WTC11 (cell line): ENCODE measurements around the gene DUSP6. TPM values are rescaled to one million over a fixed set of nuclear protein-coding genes. Genes with fewer than 3 reads are reported as not detected.
A peak's percentile ranks its signal among the peaks of the same experiment; 100 is the strongest.

Experiments
- ATAC-seq: fragments of 200-7000 bp; cut with Tn5 transposase; 2 replicates; pipeline ENCODE4 v1.10.0; 2021; ENCODE audit warnings: mild to moderate bottlenecking, moderate library complexity
- CTCF ChIA-PET: fragments of 300-600 bp; sonication (Branson Sonifier 250); formaldehyde crosslinking; loops from one replicate; lab custom pipeline; 2021; ENCODE audit warnings: antibody characterized with exemption; lab: Charles Lee
- POLR2A ChIA-PET: fragments of 350-600 bp; sonication (Branson Sonifier 250); formaldehyde crosslinking; loops from one replicate; lab custom pipeline; 2021; ENCODE audit warnings: antibody characterized with exemption; lab: Charles Lee
- DNase-seq: peaks from one replicate; pipeline ENCODE4 v3.0.0; 2021; ENCODE audit warnings: low spot score
- H3K27ac Mint-ChIP-seq: 2 replicates; pipeline ENCODE4 v1.8.0; 2021; ENCODE audit warnings: mixed read lengths
- H3K27me3 Mint-ChIP-seq: 2 replicates; pipeline ENCODE4 v1.8.0; 2021; ENCODE audit warnings: low read depth, mild to moderate bottlenecking, moderate library complexity, mixed read lengths
- H3K36me3 Mint-ChIP-seq: 2 replicates; pipeline ENCODE4 v1.8.0; 2021; ENCODE audit warnings: mixed read lengths
- H3K4me1 Mint-ChIP-seq: 2 replicates; pipeline ENCODE4 v1.8.0; 2022; ENCODE audit warnings: mixed read lengths
- H3K4me3 Mint-ChIP-seq: 2 replicates; pipeline ENCODE4 v1.8.0; 2021; ENCODE audit warnings: mild to moderate bottlenecking, moderate library complexity, mixed read lengths
- H3K9me3 Mint-ChIP-seq: 2 replicates; pipeline ENCODE4 v1.8.0; 2021; ENCODE audit warnings: mixed read lengths
- CBFB ChIP-seq: sonication (generic); formaldehyde crosslinking; IDR thresholded peaks from 2 replicates; pipeline ENCODE4 v1.8.1; 2022; ENCODE audit warnings: mild to moderate bottlenecking, low read depth, missing genetic modification reagents
- FOXK1 ChIP-seq: sonication (generic); formaldehyde crosslinking; IDR thresholded peaks from 2 replicates; pipeline ENCODE4 v1.8.0; 2022; ENCODE audit warnings: mild to moderate bottlenecking, moderate library complexity, missing genetic modification reagents
- GRHL2 ChIP-seq: fragments of 250-450 bp; sonication (Bioruptor Pico); IDR thresholded peaks from 2 replicates; pipeline ENCODE4 v1.8.0; 2022; ENCODE audit warnings: mild to moderate bottlenecking, moderate library complexity; ENCODE audit not compliant: insufficient replicate concordance, severe bottlenecking
- NFATC4 ChIP-seq: fragments of 250-450 bp; sonication (Bioruptor Pico); IDR thresholded peaks from 2 replicates; pipeline ENCODE4 v1.9.0; 2021; ENCODE audit warnings: mild to moderate bottlenecking
- NFYB ChIP-seq: sonication (generic); formaldehyde crosslinking; conservative IDR thresholded peaks from 2 replicates; pipeline ENCODE4 v1.8.0; 2022; ENCODE audit warnings: low read depth, missing genetic modification reagents
- PRRX2 ChIP-seq: fragments of 250-450 bp; sonication (Bioruptor Pico); IDR thresholded peaks from 2 replicates; pipeline ENCODE4 v1.8.0; 2021; ENCODE audit warnings: mild to moderate bottlenecking
- TCF7 ChIP-seq: sonication (generic); formaldehyde crosslinking; IDR thresholded peaks from 2 replicates; pipeline ENCODE4 v1.8.0; 2022; ENCODE audit warnings: mild to moderate bottlenecking, low read depth, missing genetic modification reagents, moderate library complexity
- TP53 ChIP-seq: sonication (generic); formaldehyde crosslinking; IDR thresholded peaks from 2 replicates; pipeline ENCODE4 v1.8.1; 2023; ENCODE audit warnings: mild to moderate bottlenecking, missing genetic modification reagents
- ZNF219 ChIP-seq: sonication (generic); formaldehyde crosslinking; IDR thresholded peaks from 2 replicates; pipeline ENCODE4 v1.8.0; 2023; ENCODE audit warnings: missing genetic modification reagents, mild to moderate bottlenecking, borderline replicate concordance
- ZNF232 ChIP-seq: sonication (generic); formaldehyde crosslinking; IDR thresholded peaks from 2 replicates; pipeline ENCODE4 v1.8.0; 2022; ENCODE audit warnings: mild to moderate bottlenecking, missing genetic modification reagents
- ZNF263 ChIP-seq: sonication (generic); formaldehyde crosslinking; IDR thresholded peaks from 2 replicates; pipeline ENCODE4 v1.8.1; 2022; ENCODE audit warnings: low read depth, mild to moderate bottlenecking, moderate library complexity, missing genetic modification reagents
- ZNF671 ChIP-seq: fragments of 250-450 bp; sonication (Bioruptor Pico); IDR thresholded peaks from 2 replicates; pipeline ENCODE4 v1.8.0; 2021; ENCODE audit warnings: mild to moderate bottlenecking
- total RNA-seq: library from RNA; stranded (reverse); gene quantifications from 3 replicates; pipeline ENCODE4 v1.2.3, GENCODE V29; 2021
- TF ChIP-seq, protein P1 (sequence below): sonication (generic); formaldehyde crosslinking; IDR thresholded peaks from 2 replicates; pipeline ENCODE4 v1.8.0; 2023; ENCODE audit warnings: mild to moderate bottlenecking, missing genetic modification reagents
- TF ChIP-seq, protein P2 (sequence below): sonication (generic); formaldehyde crosslinking; conservative IDR thresholded peaks from 2 replicates; pipeline ENCODE4 v1.8.1; 2023; ENCODE audit warnings: mild to moderate bottlenecking, low read depth, missing genetic modification reagents, moderate library complexity
- TF ChIP-seq, protein P3 (sequence below): sonication (generic); formaldehyde crosslinking; IDR thresholded peaks from 2 replicates; pipeline ENCODE4 v1.8.1; 2023; ENCODE audit warnings: mild to moderate bottlenecking, moderate library complexity, missing genetic modification reagents
- TF ChIP-seq, protein P4 (sequence below): sonication (generic); formaldehyde crosslinking; IDR thresholded peaks from 2 replicates; pipeline ENCODE4 v1.8.1; 2022; ENCODE audit warnings: missing genetic modification reagents, borderline replicate concordance
- TF ChIP-seq, protein P5 (sequence below): sonication (generic); formaldehyde crosslinking; IDR thresholded peaks from 2 replicates; pipeline ENCODE4 v1.8.1; 2023; ENCODE audit warnings: mild to moderate bottlenecking, missing genetic modification reagents, moderate library complexity
- TF ChIP-seq, protein P6 (sequence below): sonication (generic); formaldehyde crosslinking; IDR thresholded peaks from 2 replicates; pipeline ENCODE4 v1.8.1; 2022; ENCODE audit warnings: mild to moderate bottlenecking, missing genetic modification reagents, moderate library complexity, borderline replicate concordance
- TF ChIP-seq, protein P7 (sequence below): sonication (generic); formaldehyde crosslinking; IDR thresholded peaks from 2 replicates; pipeline ENCODE4 v1.8.1; 2022; ENCODE audit warnings: mild to moderate bottlenecking, moderate library complexity, missing genetic modification reagents

The DUSP6 gene
- total RNA-seq, 1 experiment from 2014 or later, result 245 TPM

DNA sequence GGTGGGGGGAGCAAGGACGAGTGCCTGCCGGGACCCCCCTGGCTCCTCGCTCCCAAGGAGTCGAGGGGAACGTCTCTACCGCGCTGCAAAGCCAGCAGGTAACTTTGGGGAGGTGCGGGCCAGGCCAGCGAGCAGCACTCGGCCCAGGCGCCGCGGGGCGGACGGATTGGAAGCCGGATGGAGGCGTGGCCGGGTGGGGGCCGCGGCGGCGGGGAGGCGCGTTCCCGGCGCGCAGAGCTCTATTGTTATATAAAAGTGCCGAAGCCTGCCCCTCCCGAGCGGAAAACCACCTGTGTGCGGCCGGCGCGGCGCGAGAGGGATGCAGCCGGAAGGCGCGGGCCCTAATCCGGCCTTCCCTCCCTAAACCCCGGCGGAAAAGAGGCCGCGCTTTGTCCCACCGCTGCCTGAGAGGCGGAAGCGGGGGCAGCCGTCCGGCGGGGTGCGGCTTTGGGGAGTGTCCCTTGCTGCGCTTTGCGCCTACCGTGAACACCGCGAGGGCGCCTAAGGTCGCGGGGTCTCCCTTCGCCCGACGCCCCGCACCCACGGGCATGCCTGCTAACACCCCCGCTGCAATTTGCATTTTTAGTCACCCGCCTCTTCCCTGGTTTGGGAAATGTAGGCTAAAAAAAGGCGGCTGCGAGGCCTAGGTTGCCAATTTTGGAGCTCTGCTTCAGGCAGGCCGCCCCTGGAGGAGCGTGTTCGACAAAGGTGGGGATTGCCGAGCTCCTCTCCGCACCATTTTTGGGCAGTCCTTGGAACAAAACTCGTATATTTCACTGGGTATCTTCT, 1.7 kb upstream of the DUSP6 start (continued):
- TF ChIP-seq, protein P1, sequence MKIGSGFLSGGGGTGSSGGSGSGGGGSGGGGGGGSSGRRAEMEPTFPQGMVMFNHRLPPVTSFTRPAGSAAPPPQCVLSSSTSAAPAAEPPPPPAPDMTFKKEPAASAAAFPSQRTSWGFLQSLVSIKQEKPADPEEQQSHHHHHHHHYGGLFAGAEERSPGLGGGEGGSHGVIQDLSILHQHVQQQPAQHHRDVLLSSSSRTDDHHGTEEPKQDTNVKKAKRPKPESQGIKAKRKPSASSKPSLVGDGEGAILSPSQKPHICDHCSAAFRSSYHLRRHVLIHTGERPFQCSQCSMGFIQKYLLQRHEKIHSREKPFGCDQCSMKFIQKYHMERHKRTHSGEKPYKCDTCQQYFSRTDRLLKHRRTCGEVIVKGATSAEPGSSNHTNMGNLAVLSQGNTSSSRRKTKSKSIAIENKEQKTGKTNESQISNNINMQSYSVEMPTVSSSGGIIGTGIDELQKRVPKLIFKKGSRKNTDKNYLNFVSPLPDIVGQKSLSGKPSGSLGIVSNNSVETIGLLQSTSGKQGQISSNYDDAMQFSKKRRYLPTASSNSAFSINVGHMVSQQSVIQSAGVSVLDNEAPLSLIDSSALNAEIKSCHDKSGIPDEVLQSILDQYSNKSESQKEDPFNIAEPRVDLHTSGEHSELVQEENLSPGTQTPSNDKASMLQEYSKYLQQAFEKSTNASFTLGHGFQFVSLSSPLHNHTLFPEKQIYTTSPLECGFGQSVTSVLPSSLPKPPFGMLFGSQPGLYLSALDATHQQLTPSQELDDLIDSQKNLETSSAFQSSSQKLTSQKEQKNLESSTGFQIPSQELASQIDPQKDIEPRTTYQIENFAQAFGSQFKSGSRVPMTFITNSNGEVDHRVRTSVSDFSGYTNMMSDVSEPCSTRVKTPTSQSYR (CRISPR knock-in tag), result peak; percentile 82; the same call in 1 of the 2 replicates
- TF ChIP-seq, all 79 proteins: peak for 29

DNA sequence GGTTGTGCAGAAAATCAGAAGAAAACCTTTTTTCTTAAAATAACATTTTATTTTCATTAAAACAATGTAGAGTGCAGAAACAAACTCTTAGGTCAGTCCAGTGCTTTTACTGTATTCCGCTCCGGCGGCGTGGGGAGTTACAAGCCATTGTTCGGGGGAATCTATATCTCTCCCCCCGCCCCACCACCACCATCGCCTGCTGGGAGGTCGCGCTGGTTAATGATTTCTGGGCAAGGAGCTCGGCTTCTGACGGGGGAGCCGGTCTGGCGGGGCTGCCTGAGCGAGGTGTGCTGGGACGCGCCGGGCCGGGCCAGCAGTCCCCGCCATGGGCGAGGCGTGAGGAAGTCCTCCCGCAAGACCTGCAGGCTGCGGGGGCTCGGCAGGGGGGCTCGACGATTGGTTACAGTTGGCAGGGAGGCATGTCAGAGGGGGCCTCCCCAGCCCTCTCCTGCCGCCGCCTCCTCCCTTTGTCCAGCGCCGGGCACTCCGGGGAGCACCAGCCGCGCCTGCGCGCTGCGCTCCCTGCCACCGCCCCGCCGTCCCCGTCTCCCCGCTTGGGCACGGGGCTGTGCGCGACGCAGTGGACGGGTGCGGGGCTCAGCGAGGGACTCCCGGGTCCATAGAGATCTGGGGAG, 1.0 kb upstream of the DUSP6 start:
- peak; percentile 82 for DNase-seq
- TF ChIP-seq TCF7 (CRISPR knock-in tag) (no peak), ZNF263 (CRISPR knock-in tag) (peak; percentile 67; the same call in 1 of the 2 replicates), CBFB (CRISPR knock-in tag) (no peak), ZNF232 (CRISPR knock-in tag) (no peak; the same call in 1 of the 2 replicates), FOXK1 (no peak), PRRX2 (CRISPR knock-in tag) (no peak; the same call in 1 of the 2 replicates), GRHL2 (CRISPR knock-in tag) (no peak), NFATC4 (no peak), TP53 (no peak), ZNF219 (CRISPR knock-in tag) (no peak), NFYB (CRISPR knock-in tag) (no peak), ZNF671 (CRISPR knock-in tag) (no peak)
- TF ChIP-seq, protein P2, sequence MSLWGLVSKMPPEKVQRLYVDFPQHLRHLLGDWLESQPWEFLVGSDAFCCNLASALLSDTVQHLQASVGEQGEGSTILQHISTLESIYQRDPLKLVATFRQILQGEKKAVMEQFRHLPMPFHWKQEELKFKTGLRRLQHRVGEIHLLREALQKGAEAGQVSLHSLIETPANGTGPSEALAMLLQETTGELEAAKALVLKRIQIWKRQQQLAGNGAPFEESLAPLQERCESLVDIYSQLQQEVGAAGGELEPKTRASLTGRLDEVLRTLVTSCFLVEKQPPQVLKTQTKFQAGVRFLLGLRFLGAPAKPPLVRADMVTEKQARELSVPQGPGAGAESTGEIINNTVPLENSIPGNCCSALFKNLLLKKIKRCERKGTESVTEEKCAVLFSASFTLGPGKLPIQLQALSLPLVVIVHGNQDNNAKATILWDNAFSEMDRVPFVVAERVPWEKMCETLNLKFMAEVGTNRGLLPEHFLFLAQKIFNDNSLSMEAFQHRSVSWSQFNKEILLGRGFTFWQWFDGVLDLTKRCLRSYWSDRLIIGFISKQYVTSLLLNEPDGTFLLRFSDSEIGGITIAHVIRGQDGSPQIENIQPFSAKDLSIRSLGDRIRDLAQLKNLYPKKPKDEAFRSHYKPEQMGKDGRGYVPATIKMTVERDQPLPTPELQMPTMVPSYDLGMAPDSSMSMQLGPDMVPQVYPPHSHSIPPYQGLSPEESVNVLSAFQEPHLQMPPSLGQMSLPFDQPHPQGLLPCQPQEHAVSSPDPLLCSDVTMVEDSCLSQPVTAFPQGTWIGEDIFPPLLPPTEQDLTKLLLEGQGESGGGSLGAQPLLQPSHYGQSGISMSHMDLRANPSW (CRISPR knock-in tag), result no peak
- TF ChIP-seq, protein P3, sequence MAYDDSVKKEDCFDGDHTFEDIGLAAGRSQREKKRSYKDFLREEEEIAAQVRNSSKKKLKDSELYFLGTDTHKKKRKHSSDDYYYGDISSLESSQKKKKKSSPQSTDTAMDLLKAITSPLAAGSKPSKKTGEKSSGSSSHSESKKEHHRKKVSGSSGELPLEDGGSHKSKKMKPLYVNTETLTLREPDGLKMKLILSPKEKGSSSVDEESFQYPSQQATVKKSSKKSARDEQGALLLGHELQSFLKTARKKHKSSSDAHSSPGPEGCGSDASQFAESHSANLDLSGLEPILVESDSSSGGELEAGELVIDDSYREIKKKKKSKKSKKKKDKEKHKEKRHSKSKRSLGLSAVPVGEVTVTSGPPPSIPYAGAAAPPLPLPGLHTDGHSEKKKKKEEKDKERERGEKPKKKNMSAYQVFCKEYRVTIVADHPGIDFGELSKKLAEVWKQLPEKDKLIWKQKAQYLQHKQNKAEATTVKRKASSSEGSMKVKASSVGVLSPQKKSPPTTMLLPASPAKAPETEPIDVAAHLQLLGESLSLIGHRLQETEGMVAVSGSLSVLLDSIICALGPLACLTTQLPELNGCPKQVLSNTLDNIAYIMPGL (CRISPR knock-in tag), result 0 out of 2 replicates have a peak, but pooled peaks have one; percentile 15
- TF ChIP-seq, protein P4, sequence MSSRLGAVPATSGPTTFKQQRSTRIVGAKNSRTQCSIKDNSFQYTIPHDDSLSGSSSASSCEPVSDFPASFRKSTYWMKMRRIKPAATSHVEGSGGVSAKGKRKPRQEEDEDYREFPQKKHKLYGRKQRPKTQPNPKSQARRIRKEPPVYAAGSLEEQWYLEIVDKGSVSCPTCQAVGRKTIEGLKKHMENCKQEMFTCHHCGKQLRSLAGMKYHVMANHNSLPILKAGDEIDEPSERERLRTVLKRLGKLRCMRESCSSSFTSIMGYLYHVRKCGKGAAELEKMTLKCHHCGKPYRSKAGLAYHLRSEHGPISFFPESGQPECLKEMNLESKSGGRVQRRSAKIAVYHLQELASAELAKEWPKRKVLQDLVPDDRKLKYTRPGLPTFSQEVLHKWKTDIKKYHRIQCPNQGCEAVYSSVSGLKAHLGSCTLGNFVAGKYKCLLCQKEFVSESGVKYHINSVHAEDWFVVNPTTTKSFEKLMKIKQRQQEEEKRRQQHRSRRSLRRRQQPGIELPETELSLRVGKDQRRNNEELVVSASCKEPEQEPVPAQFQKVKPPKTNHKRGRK (CRISPR knock-in tag), result no peak
- TF ChIP-seq, protein P5, sequence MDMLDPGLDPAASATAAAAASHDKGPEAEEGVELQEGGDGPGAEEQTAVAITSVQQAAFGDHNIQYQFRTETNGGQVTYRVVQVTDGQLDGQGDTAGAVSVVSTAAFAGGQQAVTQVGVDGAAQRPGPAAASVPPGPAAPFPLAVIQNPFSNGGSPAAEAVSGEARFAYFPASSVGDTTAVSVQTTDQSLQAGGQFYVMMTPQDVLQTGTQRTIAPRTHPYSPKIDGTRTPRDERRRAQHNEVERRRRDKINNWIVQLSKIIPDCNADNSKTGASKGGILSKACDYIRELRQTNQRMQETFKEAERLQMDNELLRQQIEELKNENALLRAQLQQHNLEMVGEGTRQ, result no peak
- TF ChIP-seq, protein P6, sequence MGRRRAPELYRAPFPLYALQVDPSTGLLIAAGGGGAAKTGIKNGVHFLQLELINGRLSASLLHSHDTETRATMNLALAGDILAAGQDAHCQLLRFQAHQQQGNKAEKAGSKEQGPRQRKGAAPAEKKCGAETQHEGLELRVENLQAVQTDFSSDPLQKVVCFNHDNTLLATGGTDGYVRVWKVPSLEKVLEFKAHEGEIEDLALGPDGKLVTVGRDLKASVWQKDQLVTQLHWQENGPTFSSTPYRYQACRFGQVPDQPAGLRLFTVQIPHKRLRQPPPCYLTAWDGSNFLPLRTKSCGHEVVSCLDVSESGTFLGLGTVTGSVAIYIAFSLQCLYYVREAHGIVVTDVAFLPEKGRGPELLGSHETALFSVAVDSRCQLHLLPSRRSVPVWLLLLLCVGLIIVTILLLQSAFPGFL (CRISPR knock-in tag), result no peak
- TF ChIP-seq, protein P7, sequence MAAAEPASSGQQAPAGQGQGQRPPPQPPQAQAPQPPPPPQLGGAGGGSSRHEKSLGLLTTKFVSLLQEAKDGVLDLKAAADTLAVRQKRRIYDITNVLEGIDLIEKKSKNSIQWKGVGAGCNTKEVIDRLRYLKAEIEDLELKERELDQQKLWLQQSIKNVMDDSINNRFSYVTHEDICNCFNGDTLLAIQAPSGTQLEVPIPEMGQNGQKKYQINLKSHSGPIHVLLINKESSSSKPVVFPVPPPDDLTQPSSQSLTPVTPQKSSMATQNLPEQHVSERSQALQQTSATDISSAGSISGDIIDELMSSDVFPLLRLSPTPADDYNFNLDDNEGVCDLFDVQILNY (CRISPR knock-in tag), result no peak

More for the DNA sequence above, 1.0 kb upstream of the DUSP6 start:
- Mint-ChIP-seq H3K9me3 (no peaks in the 10 kb centered on the region), H3K4me1 (peaks cover 51% of the 10 kb centered on the region), H3K27me3 (peaks cover 33% of the 10 kb centered on the region), H3K27ac (peak overlapping the region; percentile 99), H3K4me3 (peak overlapping the region; percentile 97), H3K36me3 (peaks cover 34% of the 10 kb centered on the region)
- ATAC-seq, result peak; percentile 22
- ChIA-PET CTCF (interaction anchor here (1.1 to 3.8 kb wide), 4 partner anchors 7 to 336 kb away, joined by 5 to 20 read pairs (median 6); no protein-coding TSS in a partner anchor), POLR2A (interaction anchor here (0.5 to 4.4 kb wide), 14 partner anchors 8 to 1033 kb away, joined by 3 to 83 read pairs (median 6); partner anchors contain the start of genes ATP2B1, GALNT4 and KITLG)
